ENCODE results near the gene FAM234B.

Gene FAM234B

GRCh38 chr12:13011098-13011497, 33.1 kb upstream of the FAM234B start:
- ChIA-PET POLR2A (ENCODE audit: low non-redundant PET) (no interaction called here), CTCF (no interaction called here)
- H3K27ac ChIP-seq, result no peak overlapping the region
- no peak for DNase-seq (ENCODE audit: low spot score)
- TF ChIP-seq, protein P1, sequence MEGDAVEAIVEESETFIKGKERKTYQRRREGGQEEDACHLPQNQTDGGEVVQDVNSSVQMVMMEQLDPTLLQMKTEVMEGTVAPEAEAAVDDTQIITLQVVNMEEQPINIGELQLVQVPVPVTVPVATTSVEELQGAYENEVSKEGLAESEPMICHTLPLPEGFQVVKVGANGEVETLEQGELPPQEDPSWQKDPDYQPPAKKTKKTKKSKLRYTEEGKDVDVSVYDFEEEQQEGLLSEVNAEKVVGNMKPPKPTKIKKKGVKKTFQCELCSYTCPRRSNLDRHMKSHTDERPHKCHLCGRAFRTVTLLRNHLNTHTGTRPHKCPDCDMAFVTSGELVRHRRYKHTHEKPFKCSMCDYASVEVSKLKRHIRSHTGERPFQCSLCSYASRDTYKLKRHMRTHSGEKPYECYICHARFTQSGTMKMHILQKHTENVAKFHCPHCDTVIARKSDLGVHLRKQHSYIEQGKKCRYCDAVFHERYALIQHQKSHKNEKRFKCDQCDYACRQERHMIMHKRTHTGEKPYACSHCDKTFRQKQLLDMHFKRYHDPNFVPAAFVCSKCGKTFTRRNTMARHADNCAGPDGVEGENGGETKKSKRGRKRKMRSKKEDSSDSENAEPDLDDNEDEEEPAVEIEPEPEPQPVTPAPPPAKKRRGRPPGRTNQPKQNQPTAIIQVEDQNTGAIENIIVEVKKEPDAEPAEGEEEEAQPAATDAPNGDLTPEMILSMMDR (conservative IDR thresholded peaks at IDR 0.05; ENCODE audit: low read depth), result no peak

GRCh38 chr12:13022851-13023271, 21.3 kb upstream of the FAM234B start:
- no peak overlapping the region for H3K27ac ChIP-seq
- CTCF ChIA-PET, result no interaction called here
- no peak for DNase-seq (ENCODE audit: low spot score)
- TF ChIP-seq, protein P1 (conservative IDR thresholded peaks at IDR 0.05; ENCODE audit: low read depth), result no peak
- POLR2A ChIA-PET (ENCODE audit: low non-redundant PET), result no interaction called here

DNA sequence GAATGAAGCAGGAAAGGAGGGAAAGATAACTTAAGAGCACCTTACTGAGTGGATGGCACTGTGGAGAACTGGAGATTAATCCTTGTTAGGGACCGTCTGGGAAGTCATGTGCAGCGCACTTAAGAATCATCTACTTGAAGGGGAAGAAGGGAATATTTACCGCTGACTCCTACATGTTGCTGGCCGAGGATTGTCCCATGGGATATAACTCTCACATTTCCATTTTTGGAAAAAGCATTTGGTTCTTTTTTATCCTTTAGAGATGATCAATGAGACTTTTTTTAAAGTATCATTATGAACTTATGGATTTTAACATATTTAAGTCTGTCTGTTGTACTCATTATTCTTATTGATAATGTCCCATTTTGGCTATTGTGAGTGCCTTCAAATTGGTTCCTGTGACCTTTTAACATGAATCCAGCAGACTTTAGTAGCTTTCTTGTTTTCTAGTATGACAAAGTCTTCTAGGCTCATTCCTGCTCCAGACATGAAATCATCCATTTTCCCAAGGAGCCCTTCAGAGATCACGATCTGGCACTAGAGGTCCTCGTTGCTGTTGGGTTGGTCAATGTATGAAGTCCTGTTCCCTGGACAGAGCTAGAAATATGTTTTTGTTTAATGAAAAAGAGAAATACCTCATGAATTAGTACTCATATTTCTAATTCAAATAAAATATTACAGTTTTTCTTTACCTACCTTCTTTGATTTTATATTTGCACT, 20.2 kb upstream of the FAM234B start:
- DNase-seq (ENCODE audit: low spot score), result no peak
- ChIA-PET POLR2A (ENCODE audit: low non-redundant PET) (interaction anchor here (0.6 kb wide), 1 partner anchor 1186 kb away, joined by 3 read pairs; no protein-coding TSS in a partner anchor), CTCF (interaction anchor here (0.6 to 1.0 kb wide), 3 partner anchors 66 to 188 kb away, joined by 3 read pairs; no protein-coding TSS in a partner anchor)
- TF ChIP-seq, protein P1 (conservative IDR thresholded peaks at IDR 0.05; ENCODE audit: low read depth), result no peak
- H3K27ac ChIP-seq, result no peak overlapping the region

DNA sequence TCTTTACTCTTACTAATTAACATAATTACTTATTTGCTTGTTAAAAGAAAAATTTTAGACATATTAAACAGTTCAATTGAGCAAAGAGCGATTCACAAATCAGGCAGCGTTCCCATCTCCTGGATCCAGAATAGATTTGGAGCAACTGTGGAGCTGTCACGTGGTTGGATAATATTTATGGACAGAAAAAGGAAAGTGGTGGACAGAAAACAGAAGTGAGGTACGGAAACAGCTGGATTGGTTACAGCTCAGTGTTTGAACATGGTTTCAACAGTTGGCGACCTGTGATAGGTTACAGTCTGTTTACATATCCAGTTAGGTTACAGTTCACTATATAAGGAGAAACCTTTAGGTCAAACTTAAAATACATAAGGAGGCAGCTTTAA, 19.7 kb upstream of the FAM234B start:
- ChIA-PET CTCF (interaction anchor here (0.6 to 1.0 kb wide), 2 partner anchors 69 to 187 kb away, joined by 3 read pairs; no protein-coding TSS in a partner anchor), POLR2A (ENCODE audit: low non-redundant PET) (no interaction called here)
- TF ChIP-seq, protein P1 (conservative IDR thresholded peaks at IDR 0.05; ENCODE audit: low read depth), result no peak
- H3K27ac ChIP-seq, result no peak overlapping the region
- no peak for DNase-seq (ENCODE audit: low spot score)

GRCh38 chr12:13026286-13026685, 17.9 kb upstream of the FAM234B start:
- TF ChIP-seq, protein P1 (conservative IDR thresholded peaks at IDR 0.05; ENCODE audit: low read depth), result no peak
- ChIA-PET POLR2A (ENCODE audit: low non-redundant PET) (no interaction called here), CTCF (no interaction called here)
- DNase-seq (ENCODE audit: low spot score), result no peak
- H3K27ac ChIP-seq, result no peak overlapping the region

DNA sequence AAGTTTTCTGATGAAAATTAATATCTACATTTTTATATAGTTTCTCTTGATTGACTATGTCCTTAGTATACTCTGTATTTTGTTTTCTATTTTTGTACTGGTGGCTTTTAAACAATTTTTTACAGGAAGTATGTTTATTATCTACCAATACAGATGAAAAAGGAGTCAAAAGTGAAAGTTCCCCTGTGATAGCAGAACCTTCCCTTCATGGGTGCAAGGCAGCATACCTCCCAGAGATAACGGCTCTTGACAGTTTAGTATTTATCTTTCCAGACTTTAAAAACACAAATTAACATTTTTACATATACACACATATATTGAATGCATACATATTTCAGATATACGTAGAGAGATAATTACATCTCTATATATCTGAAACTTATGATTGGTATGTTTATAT, 17.1 kb upstream of the FAM234B start:
- TF ChIP-seq, protein P1 (conservative IDR thresholded peaks at IDR 0.05; ENCODE audit: low read depth), result no peak
- DNase-seq (ENCODE audit: low spot score), result no peak
- H3K27ac ChIP-seq, result no peak overlapping the region
- CTCF ChIA-PET, result no interaction called here
- POLR2A ChIA-PET (ENCODE audit: low non-redundant PET), result no interaction called here

Data from RWPE1 (cell line).